ENCODE data around the gene SLC37A2.

SLC37A2 gene

DNA sequence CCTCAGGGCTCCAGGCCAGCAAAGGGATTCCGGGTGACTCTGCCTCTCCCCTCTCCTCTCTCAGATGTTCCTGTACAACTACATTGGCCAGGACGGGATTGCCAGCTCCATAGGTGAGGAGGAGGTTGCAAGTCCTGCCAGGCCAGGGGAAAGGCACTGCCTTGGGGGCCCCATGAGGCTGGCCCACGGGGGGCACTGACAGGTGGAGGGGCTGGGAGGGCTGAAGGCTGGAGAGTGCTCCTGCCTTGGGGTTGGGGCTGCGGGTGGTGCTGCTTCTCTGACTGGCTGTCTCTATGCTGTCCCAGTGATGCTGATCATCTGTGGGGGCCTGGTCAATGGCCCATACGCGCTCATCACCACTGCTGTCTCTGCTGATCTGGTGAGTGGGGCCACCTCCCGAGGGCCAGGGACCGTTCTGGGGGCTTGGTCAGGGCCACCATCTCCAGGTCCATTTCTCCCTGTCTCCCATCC, 21.7 kb downstream of the SLC37A2 start:
- Histone ChIP-seq H3K4me2 (ENCODE audit: low read length) (no peak overlapping the region), H3K79me2 (ENCODE audit: insufficient read depth, low read length) (no peaks in the 10 kb centered on the region), H3K27me3 (ENCODE audit: insufficient read depth, low read length) (no peaks in the 10 kb centered on the region), H4K20me1 (ENCODE audit: insufficient read depth, low read length) (no peaks in the 10 kb centered on the region), H3K27ac (ENCODE audit: low read depth, low read length, poor library complexity, severe bottlenecking) (no peak overlapping the region), H3F3A (ENCODE audit: insufficient read depth, low read length) (no peaks in the 10 kb centered on the region), H2AFZ (ENCODE audit: low read length) (no peak overlapping the region), H3K4me3 (ENCODE audit: low read depth, low read length, poor library complexity, severe bottlenecking) (no peak overlapping the region), H3K4me1 (ENCODE audit: insufficient read depth, low read length, severe bottlenecking) (no peaks in the 10 kb centered on the region), H3K9me3 (ENCODE audit: low read length) (no peaks in the 10 kb centered on the region), H3K9ac (ENCODE audit: low read length) (no peak overlapping the region), H3K9me2 (ENCODE audit: low read depth, low read length) (no peaks in the 10 kb centered on the region), H3K36me3 (ENCODE audit: insufficient read depth, low read length) (no peaks in the 10 kb centered on the region)
- no peak for TF ChIP-seq CTCF (IDR thresholded peaks at IDR 0.05; ENCODE audit: low read length)

GRCh38 chr11:125085301-125086081, 22.4 kb downstream of the SLC37A2 start:
- Histone ChIP-seq H3K27ac (ENCODE audit: low read depth, low read length, poor library complexity, severe bottlenecking) (no peak overlapping the region), H3K4me2 (ENCODE audit: low read length) (no peak overlapping the region), H3K4me1 (ENCODE audit: insufficient read depth, low read length, severe bottlenecking) (no peaks in the 10 kb centered on the region), H2AFZ (ENCODE audit: low read length) (no peak overlapping the region), H4K20me1 (ENCODE audit: insufficient read depth, low read length) (no peaks in the 10 kb centered on the region), H3K9ac (ENCODE audit: low read length) (no peak overlapping the region), H3K9me2 (ENCODE audit: low read depth, low read length) (no peaks in the 10 kb centered on the region), H3K36me3 (ENCODE audit: insufficient read depth, low read length) (no peaks in the 10 kb centered on the region), H3K27me3 (ENCODE audit: insufficient read depth, low read length) (no peaks in the 10 kb centered on the region), H3K4me3 (ENCODE audit: low read depth, low read length, poor library complexity, severe bottlenecking) (no peak overlapping the region), H3K79me2 (ENCODE audit: insufficient read depth, low read length) (no peaks in the 10 kb centered on the region), H3F3A (ENCODE audit: insufficient read depth, low read length) (no peaks in the 10 kb centered on the region), H3K9me3 (ENCODE audit: low read length) (no peaks in the 10 kb centered on the region)
- TF ChIP-seq CTCF (IDR thresholded peaks at IDR 0.05; ENCODE audit: low read length) (no peak), EZH2 (IDR thresholded peaks at IDR 0.05; ENCODE audit: borderline replicate concordance, low read length) (no peak)

DNA sequence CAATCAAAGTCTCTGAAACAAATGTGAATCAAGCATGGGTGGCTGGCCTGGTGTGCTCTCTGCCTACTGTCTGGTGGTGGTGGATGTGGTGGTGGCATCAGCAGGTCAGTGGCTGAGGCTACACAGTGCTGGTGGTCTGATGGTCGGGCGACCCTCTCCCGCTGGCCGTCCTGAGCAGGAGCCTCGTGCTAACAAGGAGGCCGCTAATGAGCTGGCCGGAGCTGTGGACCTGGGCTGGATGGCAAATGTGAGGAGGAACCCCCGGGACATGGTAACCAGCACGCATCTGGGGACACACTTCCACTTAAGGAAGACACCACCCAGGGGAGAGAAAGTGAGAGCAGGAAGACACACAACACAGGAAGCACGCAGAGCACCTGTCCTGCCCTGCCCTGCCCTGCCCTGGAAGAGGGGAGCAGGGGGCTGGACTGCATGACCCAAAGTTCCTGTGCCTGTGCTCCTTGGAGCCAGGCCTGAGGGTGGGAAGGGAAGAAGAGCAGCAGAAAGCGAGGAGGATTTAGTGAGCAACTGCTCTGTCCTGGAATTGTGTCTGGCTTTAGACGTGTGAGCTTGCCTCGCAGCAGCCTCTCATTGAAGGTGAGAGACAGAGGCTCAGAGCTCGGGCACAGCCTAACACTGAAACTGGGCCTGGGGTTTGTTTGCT, 23.7 kb downstream of the SLC37A2 start:
- Histone ChIP-seq H3K4me3 (ENCODE audit: low read depth, low read length, poor library complexity, severe bottlenecking) (no peak overlapping the region), H3K9me2 (ENCODE audit: low read depth, low read length) (no peaks in the 10 kb centered on the region), H3K4me2 (ENCODE audit: low read length) (no peak overlapping the region), H3K27me3 (ENCODE audit: insufficient read depth, low read length) (no peaks in the 10 kb centered on the region), H3K9me3 (ENCODE audit: low read length) (no peaks in the 10 kb centered on the region), H3F3A (ENCODE audit: insufficient read depth, low read length) (no peaks in the 10 kb centered on the region), H3K27ac (ENCODE audit: low read depth, low read length, poor library complexity, severe bottlenecking) (no peak overlapping the region), H3K36me3 (ENCODE audit: insufficient read depth, low read length) (no peaks in the 10 kb centered on the region), H2AFZ (ENCODE audit: low read length) (no peak overlapping the region), H3K4me1 (ENCODE audit: insufficient read depth, low read length, severe bottlenecking) (no peaks in the 10 kb centered on the region), H3K9ac (ENCODE audit: low read length) (no peak overlapping the region), H3K79me2 (ENCODE audit: insufficient read depth, low read length) (no peaks in the 10 kb centered on the region), H4K20me1 (ENCODE audit: insufficient read depth, low read length) (no peaks in the 10 kb centered on the region)
- TF ChIP-seq CTCF (IDR thresholded peaks at IDR 0.05; ENCODE audit: low read length) (no peak), EZH2 (IDR thresholded peaks at IDR 0.05; ENCODE audit: borderline replicate concordance, low read length) (no peak)

Data from OCI-LY1 (cell line).